ENCODE measurements around the gene PRKG1.
A peak's percentile ranks its signal among the peaks of the same experiment; 100 is the strongest.
"Not testable (repeated sequence)": the region's sequence is repeated elsewhere in the genome, so short reads cannot be mapped to it uniquely, and the experiment has no call there.

The PRKG1 gene

GRCh38 chr10:52111101-52111891 is 1037.0 kb downstream of the PRKG1 start:
- no peak for DNase-seq

DNA sequence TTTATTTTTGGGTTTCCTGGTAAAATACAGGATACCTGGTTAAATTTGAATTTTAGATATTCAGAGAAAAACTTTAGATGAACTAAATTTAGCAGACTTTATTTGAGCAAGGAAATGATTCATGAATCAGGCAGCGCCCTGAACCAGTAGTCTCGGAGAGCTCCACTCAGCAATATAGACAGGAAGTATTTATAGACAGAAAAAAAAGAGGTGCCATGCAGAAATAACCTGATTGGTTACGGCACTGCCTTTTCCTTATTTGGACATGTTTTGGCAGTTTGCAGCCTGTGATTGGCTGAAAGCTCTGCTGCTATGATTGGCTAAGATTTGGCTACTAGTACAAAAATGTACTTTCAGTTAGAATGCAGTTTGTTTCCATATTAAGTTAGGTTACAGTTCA is 1041.5 kb downstream of the PRKG1 start:
- DNase-seq = no peak

DNA sequence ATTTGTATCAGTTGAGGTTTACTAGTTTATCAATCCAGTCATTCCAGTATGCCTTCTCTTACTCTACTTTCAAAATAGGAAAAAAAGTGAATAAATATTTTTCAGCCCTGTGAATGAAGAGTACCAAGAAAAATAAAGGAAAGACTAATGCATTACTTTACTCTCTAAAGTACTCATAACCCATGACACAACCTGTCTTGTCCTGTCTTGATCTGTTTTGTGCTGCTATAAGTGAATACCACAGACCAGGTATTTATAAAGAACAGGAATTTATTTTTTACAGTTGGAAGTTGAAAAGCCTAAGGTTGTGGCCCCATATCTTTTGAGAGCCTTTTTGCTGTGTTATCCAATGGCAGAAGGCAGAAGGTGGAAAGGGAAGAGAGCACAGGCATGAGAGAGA is 1045.2 kb downstream of the PRKG1 start:
- DNase-seq = no peak

DNA sequence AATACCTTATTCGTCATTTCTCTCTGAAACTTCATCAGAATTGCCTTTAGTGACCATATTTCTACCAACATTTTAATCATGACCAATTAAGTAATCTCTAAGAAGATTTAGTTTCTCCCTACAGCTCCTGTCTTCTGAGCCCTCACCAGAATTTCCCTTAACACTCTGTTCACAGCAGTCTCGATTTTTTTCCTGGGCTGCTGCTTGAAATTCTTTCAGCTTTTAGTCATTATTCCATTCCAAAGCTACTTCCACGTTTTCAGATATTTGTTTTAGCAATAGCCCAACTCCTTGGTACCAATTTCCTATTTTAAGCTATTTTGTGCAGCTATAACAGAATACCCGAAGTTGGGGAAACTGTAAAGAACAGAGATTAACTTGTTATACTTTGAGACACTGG is 1047.4 kb downstream of the PRKG1 start:
- DNase-seq = no peak

DNA sequence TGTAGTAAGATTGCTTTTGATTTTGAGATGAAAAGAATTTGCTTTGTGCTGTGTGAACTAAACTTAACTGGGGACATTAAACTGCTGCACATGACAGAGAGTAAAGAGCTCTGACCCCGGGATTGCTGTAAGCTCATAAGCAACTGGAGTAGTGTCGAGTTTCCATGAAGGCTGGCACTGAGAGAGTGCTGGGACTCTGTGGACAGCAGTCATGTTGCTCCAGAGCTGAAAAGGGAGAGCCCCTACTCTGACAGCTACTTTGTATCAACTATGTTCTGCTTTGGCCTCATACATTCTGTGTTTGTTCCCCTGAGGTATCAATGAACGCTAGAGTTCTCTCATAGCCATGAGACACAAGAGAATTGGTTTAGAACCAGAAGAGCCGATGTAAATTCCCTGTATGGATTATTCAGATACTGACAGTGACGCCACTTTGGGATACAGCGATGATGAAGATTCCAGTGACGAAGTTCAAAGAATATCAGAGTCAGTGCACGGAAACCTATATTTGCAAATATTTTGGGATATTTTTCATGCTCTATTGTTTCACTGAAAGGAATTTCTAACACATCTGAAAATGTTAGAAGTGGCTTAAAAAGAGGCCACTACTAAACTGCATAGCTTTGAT is 1053.9 kb downstream of the PRKG1 start:
- no peak for DNase-seq

DNA sequence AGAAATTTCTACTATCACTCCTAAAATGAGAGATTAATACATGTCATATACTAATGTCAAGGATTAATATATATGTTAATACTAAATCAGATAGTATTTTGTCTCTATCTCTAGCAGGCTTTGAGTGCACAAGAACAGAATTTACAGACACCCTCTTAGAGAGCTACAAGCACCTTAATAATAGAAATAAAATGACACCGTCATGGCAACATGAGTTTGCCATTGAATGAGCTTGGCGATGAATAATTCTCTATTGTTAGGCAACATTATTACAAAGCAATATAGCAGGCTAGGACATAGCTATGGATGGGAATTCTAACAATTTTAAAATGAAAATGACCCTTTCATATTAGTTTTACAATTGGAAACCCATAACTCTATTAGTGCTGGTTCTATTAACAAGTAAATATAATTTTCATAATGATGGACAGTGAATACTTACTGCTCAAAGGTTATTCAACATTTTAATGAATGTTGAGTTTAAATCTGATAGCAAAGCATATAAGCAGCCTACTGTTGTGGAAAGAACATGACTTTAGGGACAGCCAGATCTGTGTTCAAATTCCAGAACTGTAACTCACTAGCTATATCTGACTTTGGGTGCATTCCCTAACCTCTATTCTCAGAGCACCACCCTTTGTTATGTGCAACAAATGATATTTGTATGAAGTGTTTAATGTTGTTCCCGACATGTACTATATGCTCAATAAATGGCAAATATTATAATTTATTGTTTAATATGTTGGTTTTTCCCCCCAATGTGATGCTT is 1055.3 kb downstream of the PRKG1 start:
- DNase-seq = no peak

DNA sequence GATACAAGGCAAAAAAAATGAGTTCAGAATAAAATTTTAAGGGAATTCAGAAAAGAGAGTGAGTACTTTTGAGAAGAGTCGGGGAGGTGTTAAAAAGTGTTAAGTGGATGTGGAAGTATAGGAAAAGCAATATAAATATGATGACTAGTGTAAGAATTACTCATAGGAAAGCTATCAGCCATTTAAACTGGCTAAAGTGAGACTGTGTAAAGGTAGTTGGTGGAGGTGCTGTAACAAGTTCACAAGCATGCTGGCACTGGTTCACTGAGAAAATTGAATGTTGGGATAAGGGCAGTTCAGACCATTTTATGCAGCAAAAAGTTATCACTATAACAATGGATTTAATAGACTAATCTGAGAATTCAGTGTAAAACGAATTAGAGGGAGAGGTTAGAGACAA is 1060.8 kb downstream of the PRKG1 start:
- no peak for DNase-seq

- peak in 1 of 2 experiments; percentile 5 for DNase-seq
These were observed 1062.6 kb downstream of the PRKG1 start for GRCh38 chr10:52136921-52137320.

DNA sequence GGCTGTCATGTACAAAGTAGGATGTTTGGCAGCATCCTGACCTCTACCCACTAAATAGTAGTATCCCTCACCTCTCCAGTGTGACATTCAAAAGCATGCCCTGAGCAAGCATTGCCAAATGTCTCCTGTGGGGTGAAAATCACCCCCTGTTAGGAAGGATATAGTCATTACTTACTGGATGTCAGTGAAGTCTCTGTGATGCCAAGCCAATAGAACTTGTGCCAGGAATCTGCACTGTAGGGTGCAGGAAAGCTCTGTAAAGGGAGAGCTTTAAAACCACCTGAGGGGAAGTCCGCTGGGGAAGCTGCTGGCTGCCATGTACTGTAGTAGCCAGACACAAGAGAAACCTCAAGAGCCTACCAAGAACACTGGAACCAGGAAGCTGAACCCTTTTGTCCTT is 1069.1 kb downstream of the PRKG1 start:
- DNase-seq = no peak

- no peak for DNase-seq
These were observed 1071.3 kb downstream of the PRKG1 start for GRCh38 chr10:52145636-52146035.

DNA sequence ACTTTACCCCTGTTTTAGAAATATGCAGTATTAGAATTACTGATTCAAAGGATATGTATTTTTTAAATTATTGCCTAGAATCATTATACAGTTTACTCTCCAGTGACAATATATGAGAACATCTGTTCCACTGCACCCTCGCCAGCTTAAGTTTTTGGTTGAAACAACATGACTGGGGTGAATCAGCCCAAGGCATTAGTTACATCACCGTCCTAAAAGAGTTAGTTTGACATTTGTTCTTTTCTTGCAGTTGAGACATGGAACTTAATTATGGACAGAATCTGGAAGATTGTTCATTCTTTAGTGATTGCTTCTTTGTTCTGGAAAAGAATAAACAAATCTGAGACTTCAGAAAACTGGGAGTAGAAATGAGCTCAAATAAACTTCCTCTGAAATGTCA is 1072.5 kb downstream of the PRKG1 start:
- DNase-seq = no peak

DNA sequence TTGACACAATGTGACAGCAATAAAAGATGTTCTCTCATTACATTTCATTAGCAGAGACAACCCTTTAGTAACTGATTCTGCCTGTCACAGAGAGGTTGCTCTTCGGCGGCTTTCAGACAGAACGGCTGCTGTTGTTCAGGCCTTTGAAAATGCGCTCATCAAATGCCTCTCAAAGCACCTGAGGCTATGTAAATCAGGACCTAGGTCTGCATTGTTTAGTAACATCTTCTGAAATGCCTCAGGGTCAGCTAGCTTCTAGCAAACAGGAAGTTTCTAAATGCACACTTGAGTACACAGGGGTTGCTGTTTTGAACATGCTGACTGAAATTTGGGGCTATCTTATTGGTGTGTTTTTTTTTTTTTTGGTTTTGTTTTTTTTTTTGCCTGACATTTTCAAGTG is 1096.5 kb downstream of the PRKG1 start:
- no peak for DNase-seq

DNA sequence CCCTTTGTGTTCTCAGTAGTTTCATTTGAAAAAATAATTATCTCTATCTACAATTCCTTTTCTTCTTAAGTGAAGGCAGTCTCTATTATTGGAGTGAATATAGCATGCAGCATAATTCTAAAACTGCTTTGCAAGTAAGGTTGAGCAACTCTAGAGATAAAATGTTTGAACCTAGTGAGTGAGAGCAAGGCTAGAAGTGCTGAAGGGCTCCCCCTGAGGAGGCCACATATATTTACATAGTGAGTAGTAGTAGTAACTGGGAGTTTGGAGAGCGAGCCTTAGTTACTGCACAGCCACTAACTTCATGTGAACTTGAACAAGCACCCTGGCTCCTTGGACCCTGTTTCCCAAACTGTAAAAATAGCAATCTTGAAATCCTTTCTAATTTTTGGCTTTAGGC is 1098.3 kb downstream of the PRKG1 start:
- no peak for DNase-seq

GRCh38 chr10:52185256-52185655 is 1111.0 kb downstream of the PRKG1 start:
- DNase-seq = no peak

DNA sequence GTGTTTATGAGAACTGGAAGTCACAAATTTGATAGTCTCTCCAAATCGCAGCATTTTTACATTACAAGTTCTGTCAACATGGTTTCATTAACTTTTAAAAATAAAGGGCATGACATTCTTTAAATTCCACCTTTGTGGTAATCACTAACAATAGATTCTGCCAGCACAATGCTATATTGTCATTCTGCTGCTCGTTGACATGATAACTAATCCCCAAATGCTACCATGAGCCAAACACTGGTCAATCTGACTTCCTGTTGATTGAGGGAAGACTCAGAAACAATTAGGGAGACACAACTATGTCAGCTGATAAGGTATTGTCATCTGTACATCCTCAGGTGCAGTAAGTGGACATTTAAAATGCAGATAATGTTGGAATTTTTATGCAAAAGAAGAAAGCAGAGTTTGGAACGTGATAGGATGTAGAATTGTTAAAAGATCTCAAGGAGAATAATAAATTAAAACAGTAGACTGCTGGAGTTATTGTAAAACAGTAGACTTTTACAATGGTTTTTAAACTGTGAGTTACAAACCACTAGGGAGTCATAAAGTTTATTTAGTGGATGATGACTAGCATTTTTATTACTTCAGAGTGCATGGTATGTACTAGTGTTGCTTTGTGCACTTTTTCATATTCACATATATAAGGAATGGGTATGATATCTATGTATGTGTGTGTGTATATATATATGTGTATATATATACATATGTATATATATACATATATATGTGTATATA is 1113.4 kb downstream of the PRKG1 start:
- no peak for DNase-seq

DNA sequence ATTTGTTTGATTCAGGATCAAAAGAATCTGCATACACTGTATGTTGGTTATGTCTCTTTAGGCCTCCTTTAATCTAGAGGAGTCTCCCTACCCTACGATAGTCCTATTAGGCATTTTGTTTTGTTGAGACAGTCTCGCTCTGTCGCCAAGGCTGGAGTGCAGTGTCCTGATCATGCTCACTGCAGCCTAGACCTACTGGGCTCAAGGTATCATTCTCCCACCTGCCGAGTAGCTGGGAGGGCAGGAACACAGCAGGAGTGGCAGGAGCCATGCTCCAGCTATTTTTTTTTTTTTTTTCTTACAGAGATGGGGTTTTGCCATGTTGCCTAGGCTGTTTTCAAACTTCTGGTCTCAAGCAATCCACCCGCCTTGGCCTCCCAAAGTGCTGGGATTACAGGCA is 1116.8 kb downstream of the PRKG1 start:
- no peak for DNase-seq

DNA sequence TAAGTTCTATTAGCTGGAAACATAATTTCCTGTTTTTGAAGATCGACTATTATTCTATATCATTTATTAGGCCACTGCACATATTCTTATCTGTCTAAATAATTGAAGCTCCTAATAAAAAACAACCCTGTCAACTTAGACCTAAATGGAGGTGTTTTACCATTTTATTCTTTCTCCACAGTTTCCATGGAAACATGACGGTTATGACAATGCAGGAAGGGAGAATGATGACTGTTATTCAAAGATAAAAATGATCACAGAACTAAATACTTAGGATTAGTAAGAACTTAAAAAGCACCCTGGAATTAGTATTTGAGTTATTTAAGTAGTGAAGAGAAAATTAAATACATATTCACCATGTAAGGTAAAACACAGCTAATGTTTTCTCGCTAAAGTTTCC is 1119.9 kb downstream of the PRKG1 start:
- DNase-seq = no peak

DNA sequence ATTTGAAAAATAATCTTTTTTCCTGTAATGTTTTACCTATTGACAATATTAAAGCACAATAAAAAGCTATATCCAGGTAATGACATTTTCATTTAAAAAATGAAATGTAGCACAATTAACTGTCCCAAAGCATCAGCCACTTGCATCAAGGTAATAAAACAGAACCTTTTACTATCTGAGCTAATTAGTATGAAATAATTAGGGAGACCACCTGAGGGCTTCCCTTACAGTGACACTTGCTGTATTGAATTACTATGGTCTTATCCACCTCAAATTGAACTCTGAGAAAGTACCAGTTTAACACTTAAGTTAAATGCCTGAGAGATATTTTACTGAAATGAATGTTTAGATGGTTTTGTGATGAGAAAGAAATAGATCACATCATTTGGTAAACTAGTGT is 1120.4 kb downstream of the PRKG1 start:
- no peak for DNase-seq

- no peak for DNase-seq
These were observed 1122.8 kb downstream of the PRKG1 start for GRCh38 chr10:52197098-52197497.

DNA sequence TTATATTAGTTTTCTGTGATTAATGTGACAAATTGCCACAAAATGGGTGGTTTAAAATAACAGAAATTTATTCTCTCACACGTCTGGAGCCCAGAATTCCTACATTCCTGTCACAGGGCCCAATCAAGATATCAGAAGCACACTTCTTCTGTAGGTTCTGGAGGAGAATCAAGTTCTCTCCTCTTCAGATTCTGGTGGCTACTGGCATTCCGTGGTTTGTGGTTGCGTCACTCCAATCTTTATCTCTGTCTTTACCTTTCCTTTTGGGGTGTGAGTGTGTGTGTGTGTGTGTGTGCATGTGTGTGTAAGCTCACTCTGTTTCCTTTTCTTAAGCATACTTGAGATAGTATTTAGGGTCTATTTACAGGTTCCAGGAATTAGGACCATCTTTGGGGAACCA is 1124.3 kb downstream of the PRKG1 start:
- no peak for DNase-seq

DNA sequence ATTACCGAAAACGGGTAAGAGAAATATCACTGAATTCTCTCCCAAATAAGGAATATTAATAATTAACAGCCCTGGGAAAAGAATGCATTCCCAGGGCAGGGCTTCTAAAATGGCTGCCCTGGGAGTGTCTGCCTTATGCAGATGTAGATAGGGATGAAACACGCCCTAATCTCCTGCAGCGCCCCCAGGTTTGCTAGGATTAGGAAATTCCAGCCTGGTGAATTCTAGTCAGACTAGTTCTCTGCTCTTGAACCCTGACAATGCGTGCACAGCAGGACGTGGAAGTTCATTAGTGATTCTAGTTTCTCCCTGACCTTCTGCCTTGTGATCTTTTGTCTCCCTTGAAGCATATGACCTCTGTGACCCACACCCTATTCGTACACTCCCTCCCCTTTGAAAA is 1130.6 kb downstream of the PRKG1 start:
- not testable (repeated sequence) for DNase-seq

DNA sequence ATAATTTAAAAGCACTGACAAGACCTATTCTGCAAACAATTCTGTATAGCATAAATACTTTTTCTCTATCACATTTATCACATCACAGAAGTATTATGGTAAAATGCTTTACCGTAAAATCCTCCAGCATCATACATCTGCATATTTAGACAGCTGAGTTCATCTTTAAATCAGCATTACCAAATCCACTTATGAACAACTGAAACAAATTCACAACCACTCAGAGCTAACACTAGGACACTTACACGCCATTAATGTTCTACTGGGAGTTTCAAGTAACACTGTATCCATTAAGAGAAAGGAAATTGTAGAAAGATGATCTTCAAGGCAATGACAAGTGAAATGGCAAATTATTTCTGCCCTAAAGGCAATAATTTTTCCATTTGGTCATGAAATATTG is 1134.1 kb downstream of the PRKG1 start:
- no peak for DNase-seq

DNA sequence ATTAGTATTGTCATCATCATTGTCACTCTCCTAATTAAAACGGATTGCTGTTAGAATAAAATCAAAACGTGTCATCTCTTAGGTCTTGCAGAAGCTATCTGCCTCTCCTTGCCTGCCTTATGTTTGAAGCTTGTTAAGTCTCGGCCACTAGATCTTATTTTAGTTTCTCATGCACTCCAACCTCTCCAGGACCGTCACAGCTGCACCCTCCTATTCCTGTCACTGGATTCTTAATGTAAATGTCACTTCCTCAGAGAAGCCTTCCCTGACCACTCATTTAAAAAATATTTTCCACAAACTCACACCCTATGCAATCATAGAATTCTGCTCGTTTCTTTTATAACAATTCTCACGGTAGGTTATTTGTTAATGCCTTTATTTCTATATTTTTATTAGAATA is 1135.9 kb downstream of the PRKG1 start:
- DNase-seq = no peak
